GM21529 (cell line): Measurements from ENCODE around the gene R3HDM1.
"Not testable (repeated sequence)": the region's sequence is repeated elsewhere in the genome, so short reads cannot be mapped to it uniquely, and the experiment has no call there.

Experiments used
- ATAC-seq: cut with Tn5 transposase; IDR thresholded peaks from one replicate; pipeline ENCODE4 v1.9.1; 2021; ENCODE audit not compliant: unreplicated experiment

The R3HDM1 gene

GRCh38 chr2:135570884-135571283 is 39.6 kb downstream of the R3HDM1 start:
- ATAC-seq = no peak

- ATAC-seq = no peak
Observed at GRCh38 chr2:135573620-135574019, 42.3 kb downstream of the R3HDM1 start.

- no peak for ATAC-seq
Observed at GRCh38 chr2:135581282-135581681, 50.0 kb downstream of the R3HDM1 start.

- no peak for ATAC-seq
Observed at GRCh38 chr2:135582383-135582782, 51.1 kb downstream of the R3HDM1 start.

- no peak for ATAC-seq
Observed at GRCh38 chr2:135585586-135585985, 54.3 kb downstream of the R3HDM1 start.

GRCh38 chr2:135586148-135586547 is 54.9 kb downstream of the R3HDM1 start:
- ATAC-seq = no peak

GRCh38 chr2:135587958-135588357 is 56.7 kb downstream of the R3HDM1 start:
- ATAC-seq = no peak

- ATAC-seq = peak; percentile 45
Observed at GRCh38 chr2:135590619-135591260, 59.5 kb downstream of the R3HDM1 start.

GRCh38 chr2:135600915-135601314 is 69.6 kb downstream of the R3HDM1 start:
- ATAC-seq = no peak

- no peak for ATAC-seq
Observed at GRCh38 chr2:135603543-135603942, 72.3 kb downstream of the R3HDM1 start.

- ATAC-seq = no peak
Observed at GRCh38 chr2:135607561-135607960, 76.3 kb downstream of the R3HDM1 start.

GRCh38 chr2:135612319-135612718 is 81.0 kb downstream of the R3HDM1 start:
- no peak for ATAC-seq

- ATAC-seq = no peak
Observed at GRCh38 chr2:135615404-135615803, 84.1 kb downstream of the R3HDM1 start.

- ATAC-seq = no peak
Observed at GRCh38 chr2:135617501-135618015, 86.3 kb downstream of the R3HDM1 start.

GRCh38 chr2:135620198-135620597 is 88.9 kb downstream of the R3HDM1 start:
- no peak for ATAC-seq

GRCh38 chr2:135629520-135629919 is 98.2 kb downstream of the R3HDM1 start:
- ATAC-seq = no peak

- not testable (repeated sequence) for ATAC-seq
Observed at GRCh38 chr2:135630034-135630433, 98.8 kb downstream of the R3HDM1 start.

- no peak for ATAC-seq
Observed at GRCh38 chr2:135630488-135630887, 99.2 kb downstream of the R3HDM1 start.

- no peak for ATAC-seq
Observed at GRCh38 chr2:135633582-135633981, 102.3 kb downstream of the R3HDM1 start.

- no peak for ATAC-seq
Observed at GRCh38 chr2:135635212-135635835, 104.0 kb downstream of the R3HDM1 start.

GRCh38 chr2:135636982-135637381 is 105.7 kb downstream of the R3HDM1 start:
- peak; percentile 10 for ATAC-seq

- ATAC-seq = peak; percentile 74
Observed at GRCh38 chr2:135637456-135638087, 106.3 kb downstream of the R3HDM1 start.
